HG02571 (cell line): ENCODE data around the gene ELOF1.
"Not testable (repeated sequence)": the region's sequence is repeated elsewhere in the genome, so short reads cannot be mapped to it uniquely, and the experiment has no call there.

ENCODE experiments used
- ATAC-seq: cut with Tn5 transposase; IDR thresholded peaks from one replicate; pipeline ENCODE4 v1.9.1; 2021; ENCODE audit warnings: mild to moderate bottlenecking, moderate library complexity; ENCODE audit not compliant: unreplicated experiment

ELOF1 gene

DNA sequence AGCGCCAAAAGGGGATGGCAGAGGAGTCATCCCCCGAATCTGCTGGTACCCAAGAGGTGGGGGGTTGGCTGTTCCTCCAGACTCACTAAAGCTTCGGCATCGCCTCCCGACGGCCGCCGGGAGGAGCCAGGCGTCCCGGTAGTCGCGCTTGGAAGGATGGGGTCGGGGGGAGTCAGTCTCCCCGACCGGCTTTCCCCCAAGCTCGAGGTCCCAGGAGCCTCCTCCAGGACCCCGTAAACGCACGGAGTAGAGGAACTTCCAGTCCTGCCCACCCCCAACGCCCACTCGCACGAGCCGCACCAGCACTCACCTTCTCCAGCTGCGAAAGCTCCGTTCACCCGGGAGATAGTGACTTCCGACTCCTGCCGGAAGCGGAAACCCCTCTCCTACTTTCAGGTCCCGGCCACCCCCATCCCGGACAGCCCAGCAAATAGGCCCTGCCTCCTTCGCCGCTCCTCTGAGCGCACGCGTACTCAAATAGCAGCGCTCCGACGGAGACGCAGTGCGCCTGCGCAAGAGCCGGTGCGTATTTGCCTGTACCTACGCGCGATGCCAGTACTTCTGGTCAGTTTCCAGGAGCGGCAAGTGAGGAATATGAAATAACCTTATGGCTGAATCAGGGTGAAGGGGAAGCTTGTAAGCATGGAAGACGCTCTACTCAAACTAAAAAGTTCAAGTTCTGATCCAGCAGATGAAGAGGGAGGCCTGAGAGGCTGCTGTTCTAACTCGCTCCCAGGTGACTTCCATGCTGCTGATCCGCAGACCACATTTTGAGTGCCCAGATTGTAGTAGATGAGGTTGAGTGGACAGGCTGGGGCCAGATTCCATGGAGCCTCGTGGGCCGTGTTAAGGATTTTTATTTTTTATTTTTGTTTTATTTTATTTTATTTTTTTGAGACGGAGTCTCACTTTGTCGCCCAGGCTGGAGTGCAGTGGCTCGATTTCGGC is at the start of gene ELOF1:
ELOF1 (minus strand) TSS at position 350 of the 948 bp plus-strand sequence. CDS start 4,883 bp downstream, outside the sequence.
- peak; percentile 85 for ATAC-seq

DNA sequence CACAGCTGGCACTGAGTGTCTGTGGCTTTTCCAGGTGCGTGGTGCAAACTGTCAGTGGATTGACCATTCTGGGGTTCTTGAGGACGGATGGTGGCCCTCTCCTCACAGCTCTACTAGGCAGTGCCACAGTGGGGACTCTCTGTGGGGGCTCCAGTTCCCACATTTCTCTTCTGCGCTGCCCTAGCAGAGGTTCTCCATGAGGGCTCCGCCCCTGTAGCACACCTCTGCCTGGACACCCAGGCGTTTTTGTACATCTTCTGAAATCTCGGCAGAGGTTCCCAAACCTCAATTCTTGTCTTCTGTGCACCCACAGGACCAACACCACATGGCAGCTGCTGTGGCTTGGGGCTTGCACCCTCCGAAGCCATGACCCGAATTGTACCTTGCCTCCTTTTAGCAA is 47.5 kb upstream of the ELOF1 start:
- ATAC-seq, result no peak

- not testable (repeated sequence) for ATAC-seq
Observed at GRCh38 chr19:11599704-11600103, 40.7 kb upstream of the ELOF1 start.

DNA sequence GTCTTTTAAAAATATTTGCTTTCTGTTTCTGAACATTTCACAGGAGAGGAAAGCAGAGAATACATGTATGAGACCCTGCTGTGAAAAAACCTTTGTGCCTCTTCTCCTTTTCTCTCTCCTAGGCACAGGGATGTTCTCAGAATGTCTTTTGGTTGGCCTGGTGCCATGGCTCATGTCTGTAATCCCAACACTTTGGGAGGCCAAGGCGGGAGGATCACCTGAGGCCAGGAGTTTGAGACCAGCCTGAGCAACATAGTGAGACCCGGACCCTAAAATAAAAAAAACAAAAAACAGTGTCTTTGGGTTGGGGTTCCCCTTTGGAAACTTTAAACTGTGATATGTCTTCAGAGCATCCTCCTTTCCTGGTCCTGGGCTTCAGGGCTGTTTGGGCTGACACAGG is 39.7 kb upstream of the ELOF1 start:
- ATAC-seq, result no peak

DNA sequence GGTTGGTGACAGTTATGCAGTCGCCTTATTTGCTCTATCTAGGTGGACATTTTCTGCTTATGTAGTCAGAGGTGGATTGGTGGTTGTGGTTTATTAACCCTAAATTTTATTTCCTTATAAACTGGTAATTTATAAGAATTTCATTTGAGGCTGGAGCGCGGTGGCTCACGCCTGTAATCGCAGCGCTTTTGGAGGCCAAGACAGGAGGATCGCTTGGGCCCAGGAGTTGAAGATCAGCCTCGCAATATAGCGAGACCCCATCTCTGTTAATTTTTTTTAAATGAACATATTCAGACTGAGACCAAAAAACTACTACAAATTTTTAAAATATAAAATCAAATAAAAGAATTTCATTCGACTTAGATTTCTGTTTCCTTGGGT is 39.1 kb upstream of the ELOF1 start:
- ATAC-seq, result no peak

DNA sequence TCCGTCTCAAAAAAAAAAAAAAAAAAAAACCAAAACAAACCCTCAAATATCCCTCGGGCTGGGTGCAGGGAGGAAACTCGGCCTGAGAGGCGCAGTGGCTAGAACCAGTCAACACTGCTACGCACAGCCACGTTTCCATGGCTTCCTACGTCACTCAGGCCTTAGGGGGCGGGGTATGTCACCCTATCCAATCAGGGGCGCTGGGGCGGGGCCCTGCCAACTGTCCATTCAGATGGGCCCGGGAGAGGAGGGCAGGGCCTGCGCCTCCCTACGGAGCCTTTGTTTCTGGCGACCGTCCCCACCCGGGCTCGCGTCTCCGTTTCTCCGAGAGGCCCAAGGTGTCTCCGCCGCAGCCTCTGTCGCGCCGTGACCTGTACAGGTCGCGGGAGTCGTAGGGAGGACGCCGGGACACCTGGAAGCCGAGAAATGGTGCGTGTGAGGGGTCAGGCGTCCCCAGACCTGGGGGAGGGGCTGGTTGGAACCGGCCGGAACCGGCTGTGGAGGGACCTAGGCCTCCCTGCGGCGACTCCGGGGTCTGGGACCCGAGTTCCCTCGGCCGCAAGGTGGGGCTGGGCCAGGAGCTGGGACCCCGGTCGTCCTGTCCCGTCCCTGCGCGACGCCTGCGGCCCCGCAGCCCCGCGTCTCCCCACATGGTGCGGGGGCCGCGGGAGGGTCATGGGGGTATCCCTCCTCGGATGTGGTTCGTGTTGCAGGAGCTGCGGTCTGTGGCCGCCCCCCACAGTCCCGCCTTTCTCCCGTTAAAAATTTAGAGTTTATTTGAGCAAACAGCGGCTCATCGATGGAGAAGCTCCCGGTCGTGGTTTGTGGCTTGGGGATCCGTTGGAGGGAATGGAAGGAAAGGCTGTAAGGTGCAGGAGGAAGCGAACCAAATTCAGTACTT is 38.4 kb upstream of the ELOF1 start, which contains the start of gene ZNF627:
ZNF627 (plus strand) TSS at position 282 of the 901 bp plus-strand sequence; CDS start at position 427, 145 bp downstream.
- ATAC-seq, result peak; percentile 97

GRCh38 chr19:11596156-11596555 is 37.1 kb upstream of the ELOF1 start:
- no peak for ATAC-seq

GRCh38 chr19:11594084-11594483 is 35.1 kb upstream of the ELOF1 start:
- no peak for ATAC-seq

DNA sequence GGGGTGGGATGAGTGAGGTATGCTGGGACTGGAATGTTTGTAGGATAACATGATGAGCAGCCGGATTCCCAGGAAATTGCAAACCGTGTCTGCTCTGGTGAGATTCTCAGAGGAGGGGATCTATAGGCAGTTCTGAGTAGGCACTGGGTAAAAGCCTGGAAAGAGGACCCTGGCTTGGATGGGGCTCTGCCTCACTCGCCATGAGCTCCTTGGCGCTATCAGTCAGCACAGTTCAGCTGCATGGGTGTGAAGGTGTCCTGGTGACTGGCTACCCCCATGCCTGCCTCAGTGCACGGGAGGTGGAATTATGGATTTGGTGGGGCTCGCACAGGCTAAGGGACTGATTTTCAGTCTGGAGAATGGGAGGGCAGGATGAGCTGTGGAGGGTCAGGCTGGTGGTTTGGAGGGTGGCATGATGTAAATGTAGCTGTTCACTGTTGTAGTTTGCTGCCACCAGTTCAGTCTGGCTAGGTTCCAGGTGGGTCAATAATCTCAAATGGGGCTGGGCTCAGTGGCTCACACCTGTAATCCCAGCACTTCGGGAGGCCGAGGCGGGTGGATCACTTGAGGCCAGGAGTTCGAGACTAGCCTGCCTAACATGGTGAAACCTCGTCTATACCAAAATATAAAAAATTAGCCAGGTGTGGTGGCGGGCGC is 29.1 kb upstream of the ELOF1 start:
- no peak for ATAC-seq

GRCh38 chr19:11587302-11587974 is 28.4 kb upstream of the ELOF1 start:
- ATAC-seq, result no peak

DNA sequence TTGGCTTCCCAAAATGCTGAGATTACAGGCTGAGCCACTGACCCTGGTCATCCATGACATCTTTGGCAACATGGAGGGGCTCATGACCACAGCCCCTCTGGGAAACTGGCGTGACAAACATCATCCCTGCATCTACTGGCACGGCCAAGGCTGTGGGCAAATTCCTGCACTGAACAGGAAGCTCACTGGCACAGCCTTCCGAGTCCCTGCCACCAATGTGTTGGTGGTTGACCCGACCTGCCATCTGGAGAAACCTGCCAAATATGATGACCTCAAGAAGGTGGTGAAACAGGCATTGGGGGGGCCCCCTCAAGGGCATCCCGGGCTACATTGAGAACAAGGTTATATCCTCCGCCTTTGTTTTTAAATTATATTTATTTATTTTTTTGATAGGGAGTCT is 27.3 kb upstream of the ELOF1 start:
- ATAC-seq, result no peak

DNA sequence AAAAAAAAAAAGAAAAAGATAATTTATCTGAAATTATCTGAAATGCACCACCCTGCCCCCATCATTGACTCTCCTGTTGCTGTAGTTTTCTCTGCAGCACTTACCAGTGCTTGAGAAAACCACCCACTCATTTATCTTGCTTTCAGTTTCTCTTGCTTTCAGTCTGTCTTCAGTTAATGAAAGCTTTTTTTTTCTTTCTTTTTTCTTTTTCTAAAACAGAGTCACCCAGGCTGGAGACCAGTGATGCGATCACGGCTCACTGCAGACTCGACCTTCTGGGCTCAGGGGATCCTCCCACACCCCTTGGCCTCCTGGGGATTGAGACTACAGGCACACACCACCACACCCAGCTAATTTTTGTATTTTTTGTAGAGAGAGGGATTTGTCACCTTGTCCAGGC is 22.7 kb upstream of the ELOF1 start:
- peak; percentile 67 for ATAC-seq

GRCh38 chr19:11580116-11580515 is 21.1 kb upstream of the ELOF1 start:
- ATAC-seq, result no peak

DNA sequence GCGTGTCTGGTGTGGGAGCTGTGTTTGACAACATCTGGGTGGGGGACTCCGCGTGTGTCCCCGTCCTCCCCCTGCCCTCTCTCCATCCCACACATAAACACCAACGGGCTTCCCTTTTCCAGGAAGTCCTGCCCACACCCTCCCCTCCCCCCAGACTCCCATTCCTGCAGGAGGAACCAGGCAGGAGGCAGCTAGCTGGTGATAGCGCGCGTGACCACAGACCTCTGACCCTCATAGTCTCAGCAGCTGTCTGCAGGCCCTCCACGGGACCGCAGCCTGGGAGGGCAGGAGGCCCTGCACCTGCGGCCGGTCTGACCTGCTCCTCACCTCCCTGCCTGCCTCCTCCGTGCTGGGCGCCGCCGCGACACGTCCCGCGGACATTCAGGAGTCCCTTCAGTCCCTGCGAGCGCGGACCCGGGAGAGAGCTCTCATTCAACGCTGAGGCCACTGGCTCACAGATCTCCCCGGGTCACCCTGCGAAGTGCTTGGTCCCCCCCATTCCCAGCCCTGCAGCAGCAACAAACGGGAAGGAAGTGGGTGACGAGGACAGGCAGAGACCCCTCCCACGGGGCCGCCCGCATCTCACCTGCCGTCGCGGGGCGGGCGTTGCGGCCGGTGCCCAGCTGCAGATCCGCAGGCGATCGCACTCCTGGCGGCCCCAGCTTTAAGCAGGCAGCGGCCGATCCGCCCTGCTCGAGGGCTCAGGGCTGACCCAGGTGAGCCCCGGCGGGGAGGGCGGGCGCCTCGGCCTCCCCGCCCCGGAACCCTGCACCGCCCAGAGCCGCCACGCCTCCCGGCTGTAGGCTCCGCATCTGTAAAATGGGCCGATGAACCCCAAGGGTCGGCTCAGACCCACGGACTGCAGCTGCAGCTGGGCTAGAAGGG is 19.5 kb upstream of the ELOF1 start:
- ATAC-seq, result no peak

DNA sequence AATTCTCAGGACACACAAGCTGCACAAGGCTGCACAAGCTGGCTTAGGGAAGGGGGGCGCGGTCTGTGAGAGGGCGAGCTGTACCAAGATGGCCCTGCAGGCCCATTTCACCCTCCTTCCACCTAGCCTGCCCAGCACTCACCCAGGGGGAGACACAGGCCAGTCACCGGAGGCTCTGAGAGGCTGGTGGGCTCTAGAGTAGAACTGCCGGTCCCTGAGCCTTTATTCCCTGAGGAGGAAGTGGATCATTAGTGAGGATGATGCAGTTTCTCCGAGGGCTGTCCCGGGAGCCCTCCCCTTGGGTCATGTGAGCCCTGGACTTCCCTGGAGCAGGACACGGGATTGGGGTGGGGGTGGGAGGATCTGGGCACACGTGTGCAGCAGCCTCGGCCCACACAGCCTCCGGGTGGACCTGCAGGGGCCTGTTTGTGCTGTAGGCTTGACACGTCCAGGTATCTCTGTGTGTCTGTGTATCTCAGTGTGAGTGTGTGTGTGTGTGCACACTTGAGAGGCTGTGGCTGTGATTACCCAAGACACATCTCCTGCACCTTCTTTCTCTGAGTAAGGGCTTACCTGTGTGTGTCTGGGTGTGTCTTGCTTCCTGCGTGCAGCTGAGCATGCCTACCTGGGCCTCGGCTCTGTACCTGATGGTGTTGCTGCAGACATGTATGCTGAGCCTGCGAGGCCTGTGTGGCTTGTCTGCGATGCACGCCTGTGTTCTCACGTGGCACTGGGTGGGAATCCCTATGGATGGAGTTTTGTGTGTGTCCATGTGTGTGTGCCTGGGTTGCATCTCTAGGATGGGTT is 18.6 kb upstream of the ELOF1 start, which contains the start of gene ACP5:
ACP5 (minus strand) TSS at position 195 of the 807 bp plus-strand sequence. CDS start 328 bp downstream, outside the sequence.
- ATAC-seq, result no peak

GRCh38 chr19:11576227-11576626 is 17.2 kb upstream of the ELOF1 start:
- ATAC-seq, result no peak

- ATAC-seq, result no peak
Observed at GRCh38 chr19:11574689-11575088, 15.7 kb upstream of the ELOF1 start.

DNA sequence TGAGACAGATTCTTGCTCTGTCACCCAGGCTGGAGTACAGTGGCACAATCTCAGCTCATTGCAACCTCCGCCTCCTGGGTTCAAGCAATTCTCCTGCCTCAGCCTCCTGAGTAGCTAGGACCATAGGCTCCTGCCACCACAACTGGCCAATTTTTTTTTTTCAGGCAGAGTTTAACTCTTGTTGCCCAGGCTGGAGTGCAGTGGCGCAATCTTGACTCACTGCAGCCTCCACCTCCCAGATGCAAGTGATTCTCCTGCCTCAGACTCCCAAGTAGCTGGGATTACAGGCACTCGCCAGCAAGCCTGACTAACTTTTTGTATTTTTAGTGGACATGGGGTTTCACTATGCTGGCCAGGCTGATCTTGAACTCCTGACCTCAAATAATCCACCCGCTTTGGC is 14.7 kb upstream of the ELOF1 start:
- ATAC-seq, result not testable (repeated sequence)
